Gastroesophageal sphincter (tissue), 4 donors: ENCODE measurements around the gene THSD1. TPM values are rescaled to one million over a fixed set of nuclear protein-coding genes. Genes with fewer than 3 reads are reported as not detected.
"Not testable (repeated sequence)": the region's sequence is repeated elsewhere in the genome, so short reads cannot be mapped to it uniquely, and the experiment has no call there.

Source experiments
- ATAC-seq: fragments of 150-250 bp; one replicate; pipeline ENCODE4 v1.9.1; 2016; ENCODE audit warnings: mild to moderate bottlenecking, moderate library complexity
- H3K27ac ChIP-seq, 4 donors: fragments of 200-600 bp; sonication (generic) in 3 of 4; 1 replicate in 3 of 4; 2 replicates in 1 of 4; pipeline ENCODE4 v1.5.1; 2016 to 2019
- H3K27me3 ChIP-seq: fragments of 200-600 bp; sonication (generic); one replicate; pipeline ENCODE4 v1.5.1; 2019
- H3K36me3 ChIP-seq, 2 donors: fragments of 200-600 bp; sonication (generic); one replicate each; pipeline ENCODE4 v1.5.1; 2019; ENCODE audit warnings: control low read depth in 1 of 2
- H3K4me1 ChIP-seq, 3 donors: fragments of 200-600 bp; sonication (generic); 1 replicate in 2 of 3; 2 replicates in 1 of 3; pipeline ENCODE4 v1.5.1; 2016 to 2019; ENCODE audit warnings: control low read depth in 2 of 3
- H3K4me3 ChIP-seq, 2 donors: fragments of 200-600 bp; sonication (generic); one replicate each; pipeline ENCODE4 v1.5.1; 2019; ENCODE audit warnings: mild to moderate bottlenecking in 1 of 2, moderate library complexity in 1 of 2
- H3K9me3 ChIP-seq, 3 donors: fragments of 200-600 bp; sonication (generic); one replicate each; pipeline ENCODE4 v1.5.1; 2017 to 2019; ENCODE audit warnings: control low read depth in 2 of 3
- EP300 ChIP-seq: sonication (generic); formaldehyde crosslinking; IDR thresholded peaks from one replicate; pipeline ENCODE4 v1.6.1; 2017; ENCODE audit warnings: antibody characterized with exemption, mild to moderate bottlenecking
- POLR2A ChIP-seq, 2 donors: fragments of 450-650 bp; IDR thresholded peaks; one replicate each; pipeline ENCODE4 v1.6.1; 2017; ENCODE audit warnings: antibody characterized with exemption in 2 of 2, mild to moderate bottlenecking in 2 of 2, moderate library complexity in 1 of 2
- POLR2AphosphoS5 ChIP-seq: sonication (generic); formaldehyde crosslinking; IDR thresholded peaks from one replicate; pipeline ENCODE4 v1.6.1; 2017; ENCODE audit warnings: antibody characterized with exemption
- WGBS, 2 donors: methylation state at CpG; one replicate each; pipeline ENCODE4 v1.1.5; 2018; ENCODE audit warnings: low coverage in 1 of 2; 5-methylcytosine and 5-hydroxymethylcytosine counted together
- total RNA-seq, 4 donors: library from RNA; depleted of rRNA; stranded (reverse); fragments of >200 nt; gene quantifications; one replicate each; pipeline ENCODE4 v1.1.0, GENCODE V29; 2016
- TF ChIP-seq, protein P1 (sequence below), 4 experiments: fragments of 200-600 bp in 2 of 4; fragments of 450-650 bp in 2 of 4; sonication (generic) in 1 of 4; IDR thresholded peaks; one replicate each; pipeline ENCODE4 v1.5.1; 2017 to 2019; ENCODE audit warnings: antibody characterized with exemption in 4 of 4, mild to moderate bottlenecking in 2 of 4, moderate library complexity in 2 of 4

The THSD1 gene
- total RNA-seq, 4 donors from 2014 or later, result 3.9 to 8.9 (median 6.2) TPM

DNA sequence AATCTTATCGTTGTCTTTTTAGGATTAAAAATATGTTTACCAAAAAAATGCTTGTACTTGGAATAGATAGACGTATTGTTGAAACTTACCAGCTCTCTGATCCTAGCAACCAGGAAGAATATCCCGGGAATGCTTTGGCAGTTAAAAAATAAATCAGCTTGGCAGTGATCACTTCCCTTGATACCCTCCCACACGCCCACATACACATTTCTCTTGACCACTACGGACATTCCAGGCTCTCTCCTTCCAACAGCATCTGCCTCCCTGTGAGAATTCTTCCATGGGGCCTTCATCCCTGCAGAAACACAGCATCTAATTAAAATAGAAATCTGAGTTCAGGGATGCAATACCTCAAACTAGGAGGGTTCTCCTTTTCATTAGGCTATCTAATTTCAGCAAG lies 57.9 kb downstream of the THSD1 start:
- TF ChIP-seq, protein P1, sequence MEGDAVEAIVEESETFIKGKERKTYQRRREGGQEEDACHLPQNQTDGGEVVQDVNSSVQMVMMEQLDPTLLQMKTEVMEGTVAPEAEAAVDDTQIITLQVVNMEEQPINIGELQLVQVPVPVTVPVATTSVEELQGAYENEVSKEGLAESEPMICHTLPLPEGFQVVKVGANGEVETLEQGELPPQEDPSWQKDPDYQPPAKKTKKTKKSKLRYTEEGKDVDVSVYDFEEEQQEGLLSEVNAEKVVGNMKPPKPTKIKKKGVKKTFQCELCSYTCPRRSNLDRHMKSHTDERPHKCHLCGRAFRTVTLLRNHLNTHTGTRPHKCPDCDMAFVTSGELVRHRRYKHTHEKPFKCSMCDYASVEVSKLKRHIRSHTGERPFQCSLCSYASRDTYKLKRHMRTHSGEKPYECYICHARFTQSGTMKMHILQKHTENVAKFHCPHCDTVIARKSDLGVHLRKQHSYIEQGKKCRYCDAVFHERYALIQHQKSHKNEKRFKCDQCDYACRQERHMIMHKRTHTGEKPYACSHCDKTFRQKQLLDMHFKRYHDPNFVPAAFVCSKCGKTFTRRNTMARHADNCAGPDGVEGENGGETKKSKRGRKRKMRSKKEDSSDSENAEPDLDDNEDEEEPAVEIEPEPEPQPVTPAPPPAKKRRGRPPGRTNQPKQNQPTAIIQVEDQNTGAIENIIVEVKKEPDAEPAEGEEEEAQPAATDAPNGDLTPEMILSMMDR (IDR thresholded peaks at IDR 0.05), result no peak
- TF ChIP-seq POLR2AphosphoS5, result no peak
- TF ChIP-seq EP300, result no peak
- TF ChIP-seq POLR2A (IDR thresholded peaks at IDR 0.05), result no peak
- WGBS, 2 donors, result 20 to 21% methylated on average over 5 of the region's 5 CpGs
- ATAC-seq, result no peak
- H3K4me3 ChIP-seq, result no peak overlapping the region
- no peaks in the 10 kb centered on the region for H3K9me3 ChIP-seq
- no peak overlapping the region for H3K27ac ChIP-seq
- H3K4me1 ChIP-seq, result no peaks in the 10 kb centered on the region
- no peaks in the 10 kb centered on the region for H3K36me3 ChIP-seq
- no peaks in the 10 kb centered on the region for H3K27me3 ChIP-seq

DNA sequence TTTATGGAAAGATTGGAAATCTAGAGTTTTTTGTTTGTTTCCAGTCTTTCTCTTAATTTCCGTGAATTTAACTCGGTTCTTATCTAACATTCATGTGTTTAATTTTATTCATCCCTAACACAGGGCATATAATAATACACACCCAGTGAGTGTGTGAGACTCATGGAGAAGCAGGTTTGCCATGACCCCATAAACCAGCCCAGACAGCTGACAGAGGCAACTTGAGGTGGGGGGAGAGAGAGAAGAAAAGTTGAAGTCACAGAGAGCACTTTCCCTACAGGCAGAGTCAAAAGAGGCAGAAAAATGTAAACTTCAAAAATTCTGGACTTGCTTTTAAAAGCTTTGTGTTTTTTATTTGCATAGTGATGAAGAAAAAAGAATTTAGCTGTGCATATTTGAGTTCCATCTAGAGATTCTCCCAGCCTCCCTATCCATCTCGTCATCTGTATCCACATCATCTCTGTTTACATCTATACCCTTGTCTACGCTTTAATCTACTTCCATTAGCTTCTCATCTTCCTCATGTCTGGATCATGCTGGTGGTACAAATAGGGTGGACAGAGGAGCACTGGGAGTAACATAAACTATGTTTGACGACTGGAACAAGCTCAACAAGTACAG lies 60.2 kb downstream of the THSD1 start:
- TF ChIP-seq, protein P1 (IDR thresholded peaks at IDR 0.05), result no peak
- TF ChIP-seq POLR2A (IDR thresholded peaks at IDR 0.05), result no peak
- no peak for TF ChIP-seq POLR2AphosphoS5
- TF ChIP-seq EP300, result no peak
- H3K4me3 ChIP-seq, result no peak overlapping the region
- no peaks in the 10 kb centered on the region for H3K27me3 ChIP-seq
- H3K4me1 ChIP-seq, result no peaks in the 10 kb centered on the region
- no peaks in the 10 kb centered on the region for H3K36me3 ChIP-seq
- H3K27ac ChIP-seq, result no peak overlapping the region
- H3K9me3 ChIP-seq, result no peaks in the 10 kb centered on the region
- WGBS, 2 donors, result 28 to 52% methylated on average over 3 to 5 of the region's 5 CpGs
- ATAC-seq, result no peak

GRCh38 chr13:52345048-52345447 lies 60.9 kb downstream of the THSD1 start:
- H3K27ac ChIP-seq, result peak overlapping the region in 1 of 4 donors; percentile 62

GRCh38 chr13:52344108-52344507 lies 61.9 kb downstream of the THSD1 start:
- TF ChIP-seq EP300, result no peak
- TF ChIP-seq, protein P1 (IDR thresholded peaks at IDR 0.05), result no peak
- no peaks in the 10 kb centered on the region for H3K9me3 ChIP-seq
- WGBS, 2 donors, result 44 to 57% methylated on average over 5 to 10 of the region's 10 CpGs
- no peaks in the 10 kb centered on the region for H3K4me1 ChIP-seq
- H3K27ac ChIP-seq, result peak overlapping the region in 3 of 4 donors; percentile 6 to 62 (median 10)
- peak; percentile 55 for ATAC-seq
- H3K36me3 ChIP-seq, result no peaks in the 10 kb centered on the region
- H3K4me3 ChIP-seq, result peak overlapping the region in 1 of 2 donors; percentile 22
- H3K27me3 ChIP-seq, result no peaks in the 10 kb centered on the region

More at GRCh38 chr13:52345048-52345447, 60.9 kb downstream of the THSD1 start:
- no peak for ATAC-seq
- WGBS, 2 donors, result 50 to 83% methylated on average over 2 to 3 of the region's 3 CpGs
- H3K27me3 ChIP-seq, result no peaks in the 10 kb centered on the region
- H3K4me1 ChIP-seq, result no peaks in the 10 kb centered on the region
- H3K4me3 ChIP-seq, result no peak overlapping the region
- H3K36me3 ChIP-seq, result no peaks in the 10 kb centered on the region
- TF ChIP-seq POLR2A (IDR thresholded peaks at IDR 0.05) (no peak), POLR2AphosphoS5 (no peak), EP300 (no peak)
- TF ChIP-seq, protein P1 (IDR thresholded peaks at IDR 0.05), result no peak
- H3K9me3 ChIP-seq, result no peaks in the 10 kb centered on the region

GRCh38 chr13:52342203-52342602 lies 63.8 kb downstream of the THSD1 start:
- not testable (repeated sequence) for ATAC-seq, H3K36me3 ChIP-seq, H3K27me3 ChIP-seq, H3K27ac ChIP-seq, H3K4me3 ChIP-seq, H3K9me3 ChIP-seq, H3K4me1 ChIP-seq
- 86 to 100% methylated on average over 1 to 3 of the region's 3 CpGs for WGBS, 2 donors

DNA sequence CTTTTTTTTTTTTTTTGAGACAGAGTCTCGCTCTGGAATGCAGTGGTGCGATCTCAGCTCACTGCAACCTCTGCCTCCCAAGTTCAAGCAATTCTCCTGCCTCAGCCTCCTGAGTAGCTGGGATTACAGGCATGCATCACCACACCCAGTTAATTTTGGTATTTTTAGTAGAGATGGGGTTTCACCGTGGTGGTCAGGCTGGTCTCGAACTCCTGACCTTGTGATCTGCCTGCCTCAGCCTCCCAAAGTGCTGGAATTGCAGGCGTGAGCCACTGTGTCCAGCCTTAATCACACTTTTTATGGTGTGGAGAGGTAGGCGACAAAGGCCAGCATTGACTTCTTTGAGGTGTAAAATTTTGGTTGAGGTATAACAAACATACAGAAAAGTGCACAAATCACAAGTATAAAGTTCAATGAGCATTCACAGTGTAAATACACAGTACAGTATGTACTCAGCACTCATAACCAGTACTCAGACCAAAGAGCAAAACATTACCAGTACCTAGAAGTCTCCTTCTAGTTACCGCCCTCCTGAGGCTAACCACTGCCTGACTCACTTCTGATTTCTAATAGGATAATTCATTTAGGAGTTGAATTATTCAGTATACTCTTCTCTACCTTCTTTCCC lies 68.0 kb downstream of the THSD1 start:
- WGBS, 2 donors, result 76 to 79% methylated on average over 5 to 6 of the region's 7 CpGs
- not testable (repeated sequence) for H3K9me3 ChIP-seq, H3K27ac ChIP-seq, H3K4me1 ChIP-seq, ATAC-seq, H3K4me3 ChIP-seq, H3K27me3 ChIP-seq, H3K36me3 ChIP-seq

- not testable (repeated sequence) for ATAC-seq, H3K4me1 ChIP-seq, H3K27ac ChIP-seq, H3K4me3 ChIP-seq, H3K36me3 ChIP-seq, H3K27me3 ChIP-seq, H3K9me3 ChIP-seq
- WGBS, 2 donors, result no CpG with 5 or more reads among the region's 22 CpGs
Observed at GRCh38 chr13:52334107-52334506, 71.9 kb downstream of the THSD1 start.

- H3K27me3 ChIP-seq, H3K36me3 ChIP-seq, ATAC-seq, H3K4me1 ChIP-seq, H3K9me3 ChIP-seq, H3K27ac ChIP-seq, H3K4me3 ChIP-seq: not testable (repeated sequence)
- 92 to 100% methylated on average over 1 to 3 of the region's 6 CpGs for WGBS, 2 donors
Observed at GRCh38 chr13:52331844-52332243, 74.1 kb downstream of the THSD1 start.
